HG02840 (cell line): Measurements from ENCODE around the gene PPAN.

ENCODE experiments used
- ATAC-seq: cut with Tn5 transposase; IDR thresholded peaks from one replicate; pipeline ENCODE4 v1.9.1; 2021; ENCODE audit warnings: mild to moderate bottlenecking, moderate library complexity, moderate number of reproducible peaks; ENCODE audit not compliant: unreplicated experiment, low FRiP score

PPAN gene

GRCh38 chr19:10091895-10092641, 14.1 kb upstream of the PPAN start:
- no peak for ATAC-seq

GRCh38 chr19:10092648-10093294, 13.4 kb upstream of the PPAN start:
- ATAC-seq, result no peak

GRCh38 chr19:10093295-10094186, 12.6 kb upstream of the PPAN start:
- ATAC-seq, result no peak

- ATAC-seq, result peak; percentile 3
Measured at GRCh38 chr19:10095622-10095947, 10.6 kb upstream of the PPAN start.

GRCh38 chr19:10095948-10096614, 10.1 kb upstream of the PPAN start:
- ATAC-seq, result peak; percentile 67

- ATAC-seq, result no peak
Measured at GRCh38 chr19:10096615-10096963, 9.6 kb upstream of the PPAN start.

- no peak for ATAC-seq
Measured at GRCh38 chr19:10100163-10100785, 5.9 kb upstream of the PPAN start.

GRCh38 chr19:10102787-10103236, 3.4 kb upstream of the PPAN start:
- ATAC-seq, result peak; percentile 21

GRCh38 chr19:10104130-10104513, 2.0 kb upstream of the PPAN start:
- ATAC-seq, result no peak

GRCh38 chr19:10104665-10105508, 1.3 kb upstream of the PPAN start:
- peak; percentile 35 for ATAC-seq

- peak; percentile 26 for ATAC-seq
Measured at GRCh38 chr19:10105509-10106099, 558 bp upstream of the PPAN start.

- no peak for ATAC-seq
Measured at GRCh38 chr19:10107254-10107653, 1.1 kb downstream of the PPAN start.

- ATAC-seq, result no peak
Measured at GRCh38 chr19:10107817-10108367, 1.7 kb downstream of the PPAN start.

GRCh38 chr19:10109528-10109927, 3.4 kb downstream of the PPAN start:
- no peak for ATAC-seq

GRCh38 chr19:10110076-10110971, 4.2 kb downstream of the PPAN start:
- ATAC-seq, result no peak

GRCh38 chr19:10110972-10111317, 4.8 kb downstream of the PPAN start:
- ATAC-seq, result no peak

GRCh38 chr19:10111405-10111811, 5.2 kb downstream of the PPAN start, which contains the start of gene P2RY11:
Gene P2RY11, plus strand, starts transcription at chr19:10111693. Its CDS starts 29 bp downstream, at chr19:10111722.
- ATAC-seq, result no peak
